ENCODE data around the gene LSM2. TPM values are rescaled to one million over a fixed set of nuclear protein-coding genes. Genes with fewer than 3 reads are reported as not detected.

Gene LSM2
- total RNA-seq, 2 donors from 2014 or later = 94.6 to 113 TPM

DNA sequence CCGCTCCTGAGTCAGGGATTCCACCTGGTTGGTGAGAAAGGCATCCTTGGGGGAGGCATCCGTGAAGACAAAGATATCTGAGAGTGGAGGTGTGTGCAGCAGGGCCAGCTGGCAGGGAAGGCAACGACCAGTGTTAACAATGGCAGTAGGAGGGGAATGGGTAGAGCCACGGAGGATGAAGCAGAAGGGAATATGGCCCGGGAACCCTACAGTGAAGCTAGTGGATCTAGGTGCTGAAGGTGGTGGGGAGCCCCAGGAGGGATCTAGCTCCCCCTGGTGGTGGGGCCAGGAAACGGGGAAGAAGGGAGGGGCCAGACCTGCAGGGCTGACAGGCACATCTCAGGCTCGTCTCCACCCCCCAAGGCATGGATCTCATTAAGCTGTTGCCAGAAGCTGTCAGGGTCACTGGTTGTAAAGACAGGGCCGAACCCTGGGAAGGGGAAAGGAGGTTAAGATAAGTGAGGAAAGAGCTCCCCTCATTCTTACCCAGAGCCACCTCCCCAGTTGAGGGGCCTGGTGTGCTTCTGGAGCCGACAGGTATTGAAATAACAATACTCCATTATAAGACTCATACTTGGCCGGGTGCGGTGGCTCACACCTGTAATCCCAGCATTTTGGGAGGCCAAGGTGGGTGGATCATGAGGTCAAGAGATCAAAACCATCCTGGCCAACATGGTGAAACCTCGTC, 36.9 kb downstream of the LSM2 start:
- Mint-ChIP-seq H3K27ac (peak overlapping the region; percentile 50 to 65), H3K9me3 (no peaks in the 10 kb centered on the region), H3K4me3 (no peak overlapping the region), H3K36me3 (no peaks in the 10 kb centered on the region), H3K4me1 (ENCODE audit: low read depth in 2 of 2) (peaks cover 17% of the 10 kb centered on the region in 2 donors), H3K27me3 (no peaks in the 10 kb centered on the region)
- peak; percentile 83 for DNase-seq (ENCODE audit: low spot score)
- ATAC-seq = peak; percentile 85 to 91

DNA sequence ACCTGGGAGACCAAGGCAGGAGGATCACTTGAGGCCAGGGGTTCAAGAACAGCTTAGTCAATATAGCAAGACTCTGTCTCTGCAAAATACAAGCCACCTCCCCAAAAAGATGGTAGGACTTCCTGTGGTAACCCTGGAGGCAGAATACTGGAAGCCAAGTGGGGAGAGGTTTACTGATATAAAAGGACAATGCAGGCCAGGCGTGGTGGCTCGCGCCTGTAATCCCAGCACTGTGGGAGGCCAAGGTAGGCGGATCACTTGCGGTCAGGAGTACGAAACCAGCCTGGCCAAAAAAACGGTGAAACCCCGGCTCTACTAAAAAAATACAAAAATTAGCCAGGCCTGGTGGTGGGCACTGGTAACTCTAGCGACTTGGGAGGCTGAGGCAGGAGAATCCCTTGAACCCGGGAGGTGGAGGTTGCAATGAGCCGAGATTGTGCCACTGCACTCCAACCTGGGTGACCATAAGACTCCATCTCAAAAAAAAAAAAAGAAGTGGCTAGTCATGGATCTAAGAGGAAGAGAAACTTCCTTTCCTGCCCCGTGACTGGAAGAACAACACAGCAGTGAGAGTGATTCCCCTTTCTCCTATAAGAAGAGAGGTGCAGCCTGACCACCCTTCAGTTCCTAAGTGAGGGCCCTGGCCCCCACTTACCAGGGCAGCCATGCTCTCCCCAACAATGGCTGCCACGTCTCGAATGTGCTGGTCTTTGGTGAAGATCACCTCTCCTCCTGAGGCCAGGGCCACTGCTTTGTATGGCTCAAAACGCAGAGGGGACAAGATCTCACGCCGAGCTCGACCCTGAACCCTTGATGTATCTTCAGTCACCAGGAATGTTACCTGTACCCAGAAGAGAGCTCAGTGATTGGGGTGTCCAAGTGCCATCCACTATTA, 38.2 kb downstream of the LSM2 start:
- H3K27ac Mint-ChIP-seq = no peak overlapping the region
- no peaks in the 10 kb centered on the region for H3K27me3 Mint-ChIP-seq
- ATAC-seq (no peak), DNase-seq (ENCODE audit: low spot score) (no peak)
- no peaks in the 10 kb centered on the region for H3K36me3 Mint-ChIP-seq
- H3K4me3 Mint-ChIP-seq = no peak overlapping the region
- H3K4me1 Mint-ChIP-seq (ENCODE audit: low read depth in 2 of 2) = peaks cover 17% of the 10 kb centered on the region in 2 donors
- no peaks in the 10 kb centered on the region for H3K9me3 Mint-ChIP-seq

DNA sequence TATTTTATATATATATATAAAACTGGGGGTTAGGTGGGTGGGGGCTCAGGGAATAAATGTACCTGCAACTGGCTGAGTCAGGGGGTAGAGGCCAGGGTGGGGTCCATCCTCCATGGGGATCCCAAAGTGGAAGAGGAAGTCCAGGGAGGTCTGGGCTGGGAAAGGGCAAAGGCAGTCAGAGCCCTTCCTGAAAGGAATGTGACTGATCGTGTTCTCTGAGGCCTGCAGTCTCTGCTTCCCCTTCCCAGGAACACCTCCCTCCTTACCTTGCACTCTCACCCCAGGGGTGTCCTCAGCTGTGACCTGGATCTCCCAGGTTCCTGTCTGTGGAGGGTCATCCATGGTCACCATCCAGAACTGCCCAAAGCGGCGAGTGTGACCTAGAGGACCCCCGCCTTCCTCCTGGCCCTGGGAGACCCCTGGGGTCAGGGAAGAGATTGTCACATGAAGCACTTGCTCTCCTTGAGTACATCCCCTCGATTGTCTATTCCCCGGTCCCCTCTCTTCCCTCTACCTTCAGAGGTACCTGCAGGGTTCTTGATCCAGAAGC, 39.6 kb downstream of the LSM2 start:
- peaks cover 12 to 15% of the 10 kb centered on the region in 2 donors for H3K4me1 Mint-ChIP-seq (ENCODE audit: low read depth in 2 of 2)
- H3K27me3 Mint-ChIP-seq = no peaks in the 10 kb centered on the region
- no peaks in the 10 kb centered on the region for H3K9me3 Mint-ChIP-seq
- no peak for DNase-seq (ENCODE audit: low spot score)
- no peaks in the 10 kb centered on the region for H3K36me3 Mint-ChIP-seq
- ATAC-seq = no peak
- H3K4me3 Mint-ChIP-seq = no peak overlapping the region
- H3K27ac Mint-ChIP-seq = no peak overlapping the region

DNA sequence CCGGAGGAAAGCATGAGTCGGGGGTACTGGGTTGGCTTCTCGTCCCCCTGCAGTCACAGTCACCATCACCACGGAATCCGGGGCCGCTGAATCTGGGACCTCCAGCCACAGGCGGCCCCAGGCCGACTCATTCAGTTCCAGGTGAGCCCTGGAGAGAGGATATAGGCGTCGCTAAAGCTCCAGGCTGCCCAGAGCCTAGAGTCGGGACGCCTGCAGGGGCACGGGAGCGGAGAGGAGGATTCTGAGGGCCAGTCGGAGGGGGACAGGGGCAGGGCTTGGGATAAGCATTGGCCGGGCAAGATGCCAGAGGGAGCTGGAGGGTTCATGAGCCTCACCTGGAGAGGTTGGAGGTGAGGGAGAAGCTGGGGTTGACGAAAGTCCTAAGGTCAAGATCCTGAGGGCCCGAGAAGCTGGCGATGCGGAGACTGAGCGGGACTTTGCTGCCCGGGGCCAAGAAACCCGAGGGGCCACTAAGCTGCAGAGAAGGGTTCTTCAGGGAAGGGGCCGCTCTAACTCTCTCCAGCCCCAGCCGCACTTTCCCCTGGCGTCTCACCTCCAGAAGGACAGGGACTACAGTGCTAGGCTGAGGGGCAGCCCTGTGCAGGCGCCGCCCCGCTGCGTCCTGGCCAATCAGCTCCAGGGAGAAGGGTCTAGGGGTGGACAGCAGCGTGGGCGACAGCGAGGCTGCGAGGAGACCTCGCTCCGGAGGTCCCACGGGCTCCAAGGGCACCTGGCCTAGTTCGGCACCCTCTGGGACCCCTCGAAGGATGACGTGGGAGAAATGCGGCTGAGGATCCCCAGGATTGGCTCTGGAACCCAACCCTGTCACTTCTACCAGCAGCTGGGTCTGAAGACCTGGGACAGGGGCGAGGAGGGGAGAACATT, 40.6 kb downstream of the LSM2 start:
- H3K36me3 Mint-ChIP-seq = no peaks in the 10 kb centered on the region

DNA sequence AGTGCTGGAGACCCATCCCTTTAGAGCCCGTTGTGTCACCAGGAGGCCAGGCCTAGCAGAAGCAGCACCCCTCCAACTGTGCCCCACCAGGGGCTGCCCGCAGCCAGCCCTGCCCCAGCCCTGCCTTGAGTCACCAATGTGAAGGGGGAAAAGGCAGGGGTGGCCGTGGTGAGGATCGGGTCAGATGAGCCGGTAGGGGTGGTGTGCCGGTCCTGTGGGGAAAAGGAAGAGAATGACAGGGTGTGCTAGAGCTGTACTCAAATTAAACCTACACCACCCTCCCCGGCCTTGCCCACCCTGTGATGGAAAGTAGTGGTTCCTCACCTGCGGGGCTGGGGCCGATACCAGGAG, 41.2 kb downstream of the LSM2 start:
- DNase-seq (ENCODE audit: low spot score) (no peak), ATAC-seq (no peak)
- Mint-ChIP-seq H3K27ac (no peak overlapping the region), H3K27me3 (no peaks in the 10 kb centered on the region), H3K4me1 (ENCODE audit: low read depth in 2 of 2) (peaks cover 7 to 15% of the 10 kb centered on the region in 2 donors), H3K9me3 (no peaks in the 10 kb centered on the region), H3K36me3 (no peaks in the 10 kb centered on the region), H3K4me3 (no peak overlapping the region)

More for the DNA sequence above, 40.6 kb downstream of the LSM2 start:
- no peaks in the 10 kb centered on the region for H3K27me3 Mint-ChIP-seq
- peaks cover 8 to 13% of the 10 kb centered on the region in 2 donors for H3K4me1 Mint-ChIP-seq (ENCODE audit: low read depth in 2 of 2)
- H3K4me3 Mint-ChIP-seq = no peak overlapping the region
- no peak overlapping the region for H3K27ac Mint-ChIP-seq
- DNase-seq (ENCODE audit: low spot score) (no peak), ATAC-seq (no peak)
- H3K9me3 Mint-ChIP-seq = no peaks in the 10 kb centered on the region

DNA sequence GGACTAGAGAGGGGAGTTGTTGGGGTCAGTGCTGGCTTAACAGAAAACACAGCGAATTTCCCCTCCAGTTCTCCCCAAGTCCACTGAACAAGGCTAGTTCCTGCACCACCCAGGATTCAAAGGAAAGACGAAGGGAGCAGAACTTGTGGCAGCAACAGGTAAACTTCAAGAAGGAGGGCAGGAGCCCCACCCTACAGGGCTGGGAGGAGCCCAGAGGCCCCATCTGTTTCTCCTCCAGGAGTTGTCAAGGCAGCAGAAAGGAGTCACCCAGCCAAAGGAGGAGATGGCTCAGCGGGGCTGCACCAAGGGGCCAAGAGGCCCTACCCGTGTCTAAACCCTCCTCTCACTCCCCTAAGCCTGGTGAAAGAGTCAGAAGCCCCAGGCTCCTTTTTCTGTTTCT, 42.6 kb downstream of the LSM2 start:
- no peak overlapping the region for H3K4me3 Mint-ChIP-seq
- H3K9me3 Mint-ChIP-seq = no peaks in the 10 kb centered on the region
- DNase-seq (ENCODE audit: low spot score) = no peak
- H3K4me1 Mint-ChIP-seq (ENCODE audit: low read depth in 2 of 2) = peaks cover 0 to 10% of the 10 kb centered on the region in 2 donors
- no peak for ATAC-seq
- H3K27ac Mint-ChIP-seq = no peak overlapping the region
- H3K36me3 Mint-ChIP-seq = peaks cover 4% of the 10 kb centered on the region
- no peaks in the 10 kb centered on the region for H3K27me3 Mint-ChIP-seq

DNA sequence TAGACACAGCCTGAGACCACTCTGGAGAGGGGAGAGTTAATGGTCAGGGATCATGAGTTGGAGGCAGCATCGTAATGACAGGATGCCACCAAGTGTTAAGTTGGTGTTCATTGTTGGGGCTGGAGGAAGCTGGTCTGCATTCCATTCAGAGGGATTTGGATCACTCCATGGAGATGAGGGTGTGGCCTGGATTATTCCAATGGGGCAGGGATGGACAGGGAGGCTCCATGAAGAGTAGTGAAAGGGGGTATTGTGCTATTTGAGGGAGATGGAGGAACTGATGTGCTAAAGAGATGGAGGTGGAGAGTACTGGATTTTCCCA, 43.2 kb downstream of the LSM2 start:
- Mint-ChIP-seq H3K27ac (no peak overlapping the region), H3K4me3 (no peak overlapping the region), H3K4me1 (ENCODE audit: low read depth in 2 of 2) (peaks cover 0 to 10% of the 10 kb centered on the region in 2 donors), H3K36me3 (peaks cover 4% of the 10 kb centered on the region), H3K9me3 (no peaks in the 10 kb centered on the region), H3K27me3 (no peaks in the 10 kb centered on the region)
- no peak for DNase-seq (ENCODE audit: low spot score)
- ATAC-seq = no peak

DNA sequence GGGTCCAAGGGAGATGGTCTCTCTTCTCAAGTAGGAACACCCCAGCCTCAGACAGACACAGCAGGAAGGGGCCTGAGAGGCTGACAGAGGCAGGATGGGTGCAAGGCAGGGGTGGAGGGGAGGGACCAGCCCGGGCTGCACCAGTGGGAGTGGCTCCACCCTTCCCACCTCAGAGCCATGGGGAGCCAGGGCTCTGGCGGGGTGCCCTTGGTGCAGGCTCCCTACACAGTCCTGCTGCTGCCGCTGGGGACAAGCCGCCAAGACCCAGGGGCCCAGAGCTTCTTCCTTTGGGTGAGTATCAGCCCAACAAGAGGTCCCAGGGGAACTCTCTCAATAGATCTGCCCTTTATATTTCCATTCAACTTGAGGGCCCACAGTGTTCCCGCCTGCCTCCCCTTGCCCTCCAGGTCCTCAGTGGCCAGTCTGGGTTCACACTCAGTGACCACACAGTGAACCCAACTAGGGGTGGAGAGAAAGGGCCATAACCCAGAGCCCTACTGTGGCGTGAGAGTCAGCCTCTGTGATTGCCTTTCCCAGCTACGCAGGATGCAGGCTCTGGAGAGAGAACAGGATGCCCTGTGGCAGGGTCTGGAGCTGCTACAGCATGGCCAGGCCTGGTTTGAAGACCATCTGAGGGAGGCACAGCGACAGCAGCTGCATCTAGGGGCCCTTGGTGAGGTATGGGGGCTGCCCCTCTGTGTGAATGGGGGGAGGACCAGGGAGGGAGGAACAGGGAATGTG, 43.7 kb downstream of the LSM2 start:
- no peak for ATAC-seq
- Mint-ChIP-seq H3K4me1 (ENCODE audit: low read depth in 2 of 2) (peaks cover 0 to 10% of the 10 kb centered on the region in 2 donors), H3K36me3 (peaks cover 4% of the 10 kb centered on the region), H3K27me3 (no peaks in the 10 kb centered on the region), H3K9me3 (no peaks in the 10 kb centered on the region), H3K27ac (no peak overlapping the region), H3K4me3 (no peak overlapping the region)
- DNase-seq (ENCODE audit: low spot score) = no peak

DNA sequence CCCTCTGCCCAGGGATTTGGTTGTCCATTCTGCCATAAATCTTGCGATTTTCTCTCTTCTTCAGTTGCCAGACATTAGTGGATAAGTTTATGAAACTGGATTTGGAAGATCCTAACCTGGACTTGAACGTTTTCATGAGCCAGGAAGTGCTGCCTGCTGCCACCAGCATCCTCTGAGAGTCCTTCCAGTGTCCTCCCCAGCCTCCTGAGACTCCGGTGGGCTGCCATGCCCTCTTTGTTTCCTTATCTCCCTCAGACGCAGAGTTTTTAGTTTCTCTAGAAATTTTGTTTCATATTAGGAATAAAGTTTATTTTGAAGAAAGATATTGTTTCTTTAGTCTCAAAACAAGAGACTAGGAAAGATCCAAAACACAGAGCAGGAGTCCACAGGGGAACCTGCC, 44.4 kb downstream of the LSM2 start, which contains the start of gene SAPCD1:
Gene SAPCD1 (plus strand): TSS at position 301 of the 400 bp plus-strand sequence. CDS start 399 bp downstream, outside the sequence.
- Mint-ChIP-seq H3K4me1 (ENCODE audit: low read depth in 2 of 2) (peaks cover 0 to 10% of the 10 kb centered on the region in 2 donors), H3K27me3 (no peaks in the 10 kb centered on the region), H3K36me3 (peaks cover 4% of the 10 kb centered on the region), H3K4me3 (no peak within 1 kb of the TSS), H3K9me3 (no peaks in the 10 kb centered on the region), H3K27ac (no peak within 1 kb of the TSS)
- ATAC-seq (no peak), DNase-seq (ENCODE audit: low spot score) (no peak)

DNA sequence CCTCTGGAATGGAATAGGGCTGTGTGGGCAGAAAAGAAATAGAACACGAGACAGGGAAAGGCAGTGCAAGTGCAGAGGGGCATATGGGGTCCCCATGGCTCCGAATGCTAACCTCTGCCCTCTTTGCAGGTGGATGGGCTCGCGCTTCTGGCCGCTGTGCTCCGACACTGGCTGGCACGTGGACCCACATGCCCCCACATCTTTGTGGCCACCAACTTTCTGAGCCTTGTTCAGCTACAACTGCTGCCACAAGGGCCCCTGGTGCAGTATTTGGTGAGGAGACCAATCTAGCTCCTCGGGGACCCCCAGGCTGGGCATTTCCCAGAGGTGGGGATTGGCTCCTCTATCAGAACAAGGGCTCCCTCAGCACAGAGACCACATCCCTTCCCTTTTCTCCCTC, 45.4 kb downstream of the LSM2 start:
- H3K36me3 Mint-ChIP-seq = peaks cover 4% of the 10 kb centered on the region
- H3K4me1 Mint-ChIP-seq (ENCODE audit: low read depth in 2 of 2) = peaks cover 0 to 10% of the 10 kb centered on the region in 2 donors
- no peaks in the 10 kb centered on the region for H3K27me3 Mint-ChIP-seq
- H3K4me3 Mint-ChIP-seq = no peak overlapping the region
- peak overlapping the region in 1 of 2 donors; percentile 12 for H3K27ac Mint-ChIP-seq
- DNase-seq (ENCODE audit: low spot score) = no peak
- ATAC-seq = no peak
- no peaks in the 10 kb centered on the region for H3K9me3 Mint-ChIP-seq

DNA sequence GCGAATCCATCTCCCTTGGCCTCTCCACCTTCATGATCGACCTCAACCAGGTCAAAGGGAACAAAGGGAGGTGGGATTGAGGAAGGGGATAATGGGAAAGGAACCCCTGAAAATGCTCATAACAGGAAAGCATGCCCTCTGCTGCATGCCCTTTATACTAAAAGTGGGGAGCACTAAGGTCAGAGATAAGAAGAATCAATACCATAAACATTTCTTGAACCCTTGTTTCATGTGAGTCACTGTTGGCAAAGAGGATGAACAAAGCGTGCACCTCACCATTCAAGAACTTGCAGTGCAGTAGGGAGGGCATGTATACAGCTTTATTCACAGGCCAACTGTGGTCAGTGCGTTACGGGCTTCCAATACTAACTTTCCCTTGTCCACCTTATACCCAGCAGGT, 46.0 kb downstream of the LSM2 start:
- Mint-ChIP-seq H3K4me1 (ENCODE audit: low read depth in 2 of 2) (peaks cover 0 to 10% of the 10 kb centered on the region in 2 donors), H3K36me3 (peaks cover 4% of the 10 kb centered on the region), H3K27ac (peak overlapping the region in 1 of 2 donors; percentile 12), H3K4me3 (no peak overlapping the region), H3K9me3 (no peaks in the 10 kb centered on the region), H3K27me3 (no peaks in the 10 kb centered on the region)
- DNase-seq (ENCODE audit: low spot score) = no peak
- no peak for ATAC-seq

DNA sequence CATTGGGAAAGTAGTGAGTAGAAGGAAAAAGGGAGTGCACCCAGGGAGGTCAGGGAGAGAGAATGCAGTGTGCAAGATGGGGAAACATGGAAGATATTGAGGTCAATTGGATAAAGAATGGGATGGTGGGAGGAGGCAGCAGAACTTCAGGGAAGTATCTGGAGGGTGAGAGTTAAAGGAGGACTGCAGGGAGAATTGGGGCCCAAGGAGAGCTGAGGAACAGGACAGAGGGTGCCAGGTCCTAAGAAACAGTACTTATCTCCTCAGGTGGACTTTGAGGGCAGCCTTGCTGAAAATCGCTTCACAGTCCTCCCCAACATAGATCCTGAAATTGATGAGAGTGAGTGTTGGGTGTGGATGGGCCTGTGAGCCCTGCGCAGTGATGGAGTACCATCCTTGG, 48.5 kb downstream of the LSM2 start:
- peaks cover 0 to 7% of the 10 kb centered on the region in 2 donors for H3K4me1 Mint-ChIP-seq (ENCODE audit: low read depth in 2 of 2)
- H3K27ac Mint-ChIP-seq = no peak overlapping the region
- H3K9me3 Mint-ChIP-seq = no peaks in the 10 kb centered on the region

More for the DNA sequence above, 48.5 kb downstream of the LSM2 start:
- Mint-ChIP-seq H3K4me3 (no peak overlapping the region), H3K27me3 (no peaks in the 10 kb centered on the region), H3K36me3 (peaks cover 4% of the 10 kb centered on the region)
- DNase-seq (ENCODE audit: low spot score) = no peak
- ATAC-seq = no peak
